ENCODE results near the gene ASCC2.
"Not testable (repeated sequence)": the region's sequence is repeated elsewhere in the genome, so short reads cannot be mapped to it uniquely, and the experiment has no call there.

ASCC2 gene

DNA sequence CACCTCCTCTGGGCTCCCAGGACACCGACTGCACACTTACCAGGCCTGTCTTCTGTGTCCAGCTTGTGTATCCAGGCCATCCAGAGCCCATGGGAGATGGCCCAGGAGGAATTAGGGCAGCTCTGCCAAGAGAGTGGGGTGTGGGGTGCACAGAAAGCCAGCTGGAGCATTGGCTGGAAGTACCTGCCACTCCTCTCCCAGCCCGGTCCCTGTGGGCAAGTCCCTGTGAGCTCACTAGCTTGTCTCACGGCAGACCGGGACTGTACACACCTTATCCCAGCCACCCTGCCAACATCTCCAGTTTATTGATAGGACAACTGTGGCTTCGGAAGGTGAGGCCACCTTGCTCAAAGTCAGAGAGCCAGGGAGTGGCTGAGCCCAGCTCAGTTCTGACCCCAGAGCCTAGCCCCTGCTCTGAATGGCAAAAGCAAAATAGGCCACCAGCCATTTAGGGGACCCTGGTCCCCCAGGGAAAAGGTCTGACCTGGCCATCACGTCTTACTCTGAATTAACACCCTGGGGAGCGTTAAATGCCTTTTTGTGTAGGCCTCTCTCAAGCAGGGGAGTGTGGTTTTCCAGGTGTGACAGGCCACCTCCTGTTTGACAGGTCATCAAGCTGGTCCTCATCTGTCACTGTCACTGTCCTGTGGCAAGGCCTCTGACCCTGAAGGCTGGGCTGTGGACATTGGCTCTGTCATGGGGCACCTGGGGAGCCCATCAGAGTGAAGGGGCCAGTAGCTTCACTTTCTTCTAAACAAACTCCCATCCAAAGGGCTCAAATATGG is 55.8 kb downstream of the ASCC2 start:
- DNase-seq: no peak

- DNase-seq: no peak
Observed at GRCh38 chr22:29780748-29781676, 57.1 kb downstream of the ASCC2 start.

GRCh38 chr22:29780220-29780619 is 57.9 kb downstream of the ASCC2 start:
- no peak for DNase-seq

DNA sequence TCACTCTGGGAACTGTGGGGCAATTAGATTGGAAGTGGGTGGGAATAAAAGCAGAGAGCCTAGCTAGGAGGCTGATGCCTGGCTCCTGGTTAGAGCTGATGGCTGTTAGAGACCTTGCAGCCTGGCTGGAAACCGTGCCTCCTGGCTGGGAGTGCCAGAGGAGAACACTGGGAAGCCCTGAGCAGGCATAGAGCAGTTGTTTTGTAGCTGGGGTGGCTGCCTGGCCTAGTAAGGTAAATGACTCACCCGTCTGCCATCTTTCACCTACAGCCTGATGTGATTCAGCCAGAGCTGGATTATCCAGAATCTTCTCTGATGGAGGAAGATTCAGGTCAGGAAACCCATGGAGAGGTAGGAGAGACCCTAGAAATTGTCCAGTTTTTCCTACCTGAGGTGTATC is 64.8 kb downstream of the ASCC2 start:
- DNase-seq: no peak

- DNase-seq: peak; percentile 8 to 35
Observed at GRCh38 chr22:29772170-29772641, 65.9 kb downstream of the ASCC2 start.

DNA sequence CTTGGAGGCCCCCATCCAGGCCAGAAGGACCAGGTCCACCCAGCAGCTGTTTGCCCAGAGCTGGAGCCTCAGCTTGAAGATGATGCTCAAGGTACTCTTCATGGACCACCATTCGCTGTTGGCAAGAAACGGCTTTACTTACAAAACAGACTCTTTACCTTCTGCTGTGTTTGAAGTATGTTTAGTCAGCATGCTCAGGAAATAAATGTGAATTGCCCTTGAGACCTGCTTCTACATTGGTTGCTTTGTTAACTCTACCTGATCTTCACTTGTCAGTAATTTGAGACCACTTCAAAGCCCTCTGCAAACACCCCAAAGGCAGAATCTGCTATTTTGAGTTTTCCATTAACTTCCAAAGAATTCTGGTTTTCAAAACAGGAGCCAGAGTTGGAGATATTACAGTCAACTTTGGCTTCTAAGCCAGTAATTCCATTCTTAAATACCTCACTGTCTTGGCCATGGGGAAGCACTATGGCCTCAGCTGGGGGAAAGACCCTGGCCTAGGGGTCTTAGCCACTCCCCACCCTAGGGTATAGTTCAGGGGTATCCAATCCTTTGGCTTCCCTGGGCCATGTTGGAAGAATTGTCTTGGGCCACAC is 68.3 kb downstream of the ASCC2 start:
- DNase-seq: no peak

- DNase-seq: no peak
Observed at GRCh38 chr22:29768052-29768693, 69.9 kb downstream of the ASCC2 start.

DNA sequence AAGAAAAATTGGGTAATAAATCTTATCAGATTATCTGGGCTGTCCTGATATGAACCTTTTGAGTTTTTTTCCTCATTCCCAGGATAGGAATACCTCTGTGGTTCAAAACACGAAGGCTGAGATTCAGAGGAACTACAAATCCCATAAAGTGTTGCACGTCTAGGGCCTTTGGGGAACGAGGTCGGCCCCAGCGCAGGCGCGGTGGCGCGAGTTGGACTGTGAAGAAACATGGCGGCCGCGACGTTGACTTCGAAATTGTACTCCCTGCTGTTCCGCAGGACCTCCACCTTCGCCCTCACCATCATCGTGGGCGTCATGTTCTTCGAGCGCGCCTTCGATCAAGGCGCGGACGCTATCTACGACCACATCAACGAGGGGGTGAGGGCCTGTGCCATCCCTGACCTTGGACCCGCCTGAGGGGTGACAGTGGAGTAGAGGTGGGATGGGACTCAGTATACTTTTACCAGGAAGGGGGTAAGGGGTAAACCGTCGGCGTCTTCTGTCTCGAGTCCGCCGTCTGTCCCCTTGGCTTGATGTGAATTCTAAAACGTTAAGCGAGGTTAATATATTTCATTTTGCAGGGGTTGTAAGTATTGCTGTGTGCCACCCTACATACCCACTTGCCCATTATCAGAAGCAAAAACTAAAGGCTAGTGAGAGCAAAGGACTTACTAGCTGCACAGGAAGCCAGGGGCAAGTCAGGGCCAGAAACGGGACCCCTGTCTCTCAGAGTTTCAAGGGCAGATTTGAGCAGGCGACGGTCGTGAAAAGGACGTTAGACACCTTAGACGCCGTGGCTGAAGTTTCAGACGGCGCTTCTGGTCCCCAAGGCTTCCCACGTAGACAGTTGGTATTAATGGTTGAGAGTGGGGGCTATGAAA is 70.7 kb downstream of the ASCC2 start, which contains the start of gene UQCR10:
TSS of gene UQCR10 (plus strand) at position 199 of the 881 bp plus-strand sequence. CDS start at position 229, 30 bp downstream.
- peak; percentile 79 to 86 for DNase-seq

GRCh38 chr22:29766632-29767170 is 71.4 kb downstream of the ASCC2 start, which contains the start of gene ZMAT5:
Gene ZMAT5, minus strand, starts transcription at chr22:29767007. Its CDS starts 18,463 bp downstream, at chr22:29748544.
- DNase-seq: peak; percentile 91 to 97

GRCh38 chr22:29765905-29766631 is 72.0 kb downstream of the ASCC2 start:
- no peak for DNase-seq

DNA sequence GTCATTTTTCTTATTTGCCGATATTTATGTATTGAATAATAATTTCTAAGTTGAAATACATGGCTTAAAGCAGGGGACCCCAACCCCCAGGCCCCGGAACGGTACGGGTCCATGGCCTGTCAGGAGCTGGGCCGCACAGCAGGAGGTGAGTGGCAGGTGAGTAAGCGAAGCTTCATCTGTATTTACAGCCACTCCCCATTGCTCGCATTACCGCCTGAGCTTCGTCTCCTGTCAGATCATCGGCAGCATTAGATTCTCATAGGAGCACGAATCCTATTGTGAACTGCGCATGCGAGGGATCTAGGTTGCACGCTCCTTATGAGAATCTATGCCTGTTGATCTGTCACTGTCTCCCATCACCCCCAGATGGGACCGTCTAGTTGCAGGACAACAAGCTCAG is 75.8 kb downstream of the ASCC2 start:
- DNase-seq: peak; percentile 2 to 16

DNA sequence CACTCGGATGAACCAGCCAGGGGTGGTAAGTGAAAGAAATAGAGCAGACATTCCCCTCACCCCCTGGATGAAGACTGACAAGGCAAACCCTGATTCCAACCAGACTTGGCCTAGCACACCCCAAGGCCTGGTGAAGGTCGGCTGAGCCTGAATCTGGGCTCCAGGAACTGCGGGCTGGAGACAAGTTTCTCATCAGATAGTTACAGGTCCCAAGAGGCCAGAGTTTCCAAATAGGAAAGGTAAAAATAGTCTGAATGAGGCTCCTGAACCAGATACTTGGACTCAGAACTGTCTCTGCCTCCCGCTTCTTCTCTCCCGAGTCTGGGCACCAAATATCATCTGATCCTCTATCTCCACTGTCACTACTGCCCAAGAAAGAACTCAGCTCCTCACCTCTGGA is 79.1 kb downstream of the ASCC2 start:
- DNase-seq: no peak

DNA sequence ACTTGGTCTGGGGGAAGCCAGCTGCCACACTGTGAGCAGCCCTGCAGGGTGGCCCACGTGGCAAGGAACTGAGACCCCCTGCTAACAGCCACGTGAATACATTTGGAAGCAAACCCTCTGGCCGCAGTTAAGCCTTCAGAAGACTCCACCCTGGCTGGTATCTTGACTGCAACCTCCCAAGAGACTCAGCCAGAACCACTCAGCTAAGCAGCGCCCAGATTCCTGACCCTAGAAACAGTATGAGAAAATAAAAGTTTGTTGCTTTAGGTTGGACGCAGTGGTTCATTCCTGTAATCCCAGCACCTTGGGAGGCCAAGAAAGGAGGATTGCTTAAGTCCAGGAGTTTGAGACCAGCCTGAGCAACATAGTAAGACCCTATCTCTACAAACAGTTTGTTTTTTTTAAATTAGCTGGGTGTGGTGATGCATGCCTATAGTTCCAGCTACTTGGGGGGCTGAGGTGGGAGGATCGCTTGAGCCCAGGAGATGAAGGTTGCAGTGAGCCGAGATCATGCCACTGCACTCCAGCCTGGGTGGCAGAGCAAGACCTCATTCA is 79.9 kb downstream of the ASCC2 start:
- DNase-seq: no peak

DNA sequence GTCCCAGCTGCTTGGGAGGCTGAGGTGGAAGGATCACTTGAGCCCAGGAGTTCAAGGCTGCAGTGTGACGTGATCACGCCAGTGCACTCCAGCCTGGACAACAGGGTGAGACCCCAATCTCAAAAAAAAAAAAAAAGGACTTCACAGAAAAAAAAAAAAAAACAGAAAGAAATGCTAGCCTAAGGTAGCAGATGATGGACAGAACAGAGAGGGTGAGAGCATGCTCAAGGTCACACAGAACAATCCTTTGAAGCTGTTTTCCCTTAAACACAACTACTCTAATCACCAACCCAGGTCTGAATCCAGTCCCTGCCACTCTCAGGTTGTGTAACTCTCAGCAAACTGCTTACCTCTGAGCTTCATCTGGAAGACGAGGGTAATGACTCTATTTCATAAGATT is 81.0 kb downstream of the ASCC2 start:
- no peak for DNase-seq

GRCh38 chr22:29756341-29756740 is 81.7 kb downstream of the ASCC2 start:
- no peak for DNase-seq

GRCh38 chr22:29755889-29756288 is 82.2 kb downstream of the ASCC2 start:
- no peak for DNase-seq

- not testable (repeated sequence) for DNase-seq
Observed at GRCh38 chr22:29754658-29755395, 83.2 kb downstream of the ASCC2 start.

DNA sequence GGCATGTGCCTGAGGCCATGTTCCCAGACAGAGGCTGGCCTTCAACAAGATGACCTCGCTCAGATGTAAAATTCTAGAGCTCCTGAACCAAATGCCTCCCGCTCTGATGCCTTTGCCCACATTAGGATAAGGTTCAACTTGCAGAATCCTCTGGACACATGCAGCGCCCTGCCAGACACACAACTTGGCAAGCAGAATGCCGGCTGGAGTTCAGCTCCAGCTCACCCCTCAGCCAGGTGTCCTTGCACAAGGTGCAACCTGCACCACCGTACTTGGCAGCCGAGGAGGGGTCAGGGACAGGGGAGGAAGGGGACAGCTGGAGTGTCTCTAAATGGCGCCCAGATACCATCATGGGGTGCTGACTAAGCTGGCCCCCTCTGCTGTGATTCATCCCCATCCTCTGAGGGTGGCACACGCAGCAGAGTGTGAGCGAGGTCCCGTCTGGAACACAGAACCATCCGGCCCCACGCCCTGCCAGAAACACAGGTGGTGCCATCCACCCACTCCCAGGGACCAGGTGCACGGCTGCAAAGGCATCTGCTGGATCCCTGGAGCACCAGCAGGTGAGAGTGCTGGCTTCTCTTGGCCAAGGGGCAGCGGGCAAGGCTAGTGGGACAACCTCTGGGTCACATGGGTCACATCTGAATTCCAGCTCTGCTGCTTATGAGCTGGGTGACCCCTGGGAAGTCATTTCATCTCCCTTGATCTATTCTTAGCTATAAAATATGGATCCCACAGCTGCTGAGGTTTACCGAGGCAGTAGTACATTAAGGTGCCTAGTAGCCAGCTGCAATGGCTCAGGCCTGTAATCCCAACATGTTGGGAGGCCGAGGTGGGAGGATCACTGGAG is 84.0 kb downstream of the ASCC2 start:
- DNase-seq: no peak
